MCF 10A (cell line): ENCODE results near the gene POLR3B. TPM values are rescaled to one million over a fixed set of nuclear protein-coding genes. Genes with fewer than 3 reads are reported as not detected.

Experiments
- BruUV-seq: library from RNA; stranded (reverse); fragments of 400-500 nt; replicated peaks from 2 replicates; lab custom pipeline; 2021; lab: Mats Ljungman, UMichigan
- CTCF ChIA-PET: fragments of 300-600 bp; sonication (Branson Sonifier 250); formaldehyde crosslinking; extraction: SDS; loops from one replicate; lab custom pipeline; 2021; ENCODE audit warnings: antibody characterized with exemption, inconsistent platforms; lab: Yijun Ruan, JAX
- POLR2A ChIA-PET: fragments of 300-600, 350-650 bp; sonication (Branson Sonifier 250); formaldehyde crosslinking; extraction: SDS; loops from one replicate; lab custom pipeline; 2020; ENCODE audit warnings: antibody characterized with exemption, inconsistent platforms; lab: Yijun Ruan, JAX
- DNase-seq: peaks from one replicate; pipeline ENCODE4 v3.0.0-alpha.2; 2018; ENCODE audit not compliant: unreplicated experiment
- H3K27ac Mint-ChIP-seq: one replicate; pipeline ENCODE4 v1.8.0; 2022; ENCODE audit warnings: mild to moderate bottlenecking, low read depth, mixed read lengths; ENCODE audit not compliant: unreplicated experiment
- H3K27me3 Mint-ChIP-seq: one replicate; pipeline ENCODE4 v1.8.0; 2022; ENCODE audit warnings: mixed read lengths; ENCODE audit not compliant: insufficient read depth, unreplicated experiment
- H3K36me3 Mint-ChIP-seq: one replicate; pipeline ENCODE4 v1.8.0; 2022; ENCODE audit warnings: mild to moderate bottlenecking, moderate library complexity, mixed read lengths; ENCODE audit not compliant: insufficient read depth, unreplicated experiment
- H3K4me1 Mint-ChIP-seq: one replicate; pipeline ENCODE4 v1.8.0; 2022; ENCODE audit warnings: mixed read lengths; ENCODE audit not compliant: insufficient read depth, unreplicated experiment
- H3K4me3 Mint-ChIP-seq: one replicate; pipeline ENCODE4 v1.8.0; 2022; ENCODE audit warnings: mild to moderate bottlenecking, moderate library complexity, mixed read lengths; ENCODE audit not compliant: unreplicated experiment
- H3K9me3 Mint-ChIP-seq: one replicate; pipeline ENCODE4 v1.8.0; 2022; ENCODE audit warnings: mixed read lengths; ENCODE audit not compliant: unreplicated experiment
- intact Hi-C: fragments of 100-400 bp; cut with micrococcal nuclease; formaldehyde crosslinking; loops from 2 replicates; pipeline ENCODE4 v1.14.1; 2022
- total RNA-seq: library from RNA; stranded (reverse); gene quantifications from 2 replicates; pipeline ENCODE4 v1.2.3, GENCODE V29; 2022
- TF ChIP-seq, protein P1 (sequence below): fragments of 200-600 bp; IDR thresholded peaks from one replicate; pipeline ENCODE4 v1.8.0; 2022; ENCODE audit warnings: antibody characterized with exemption, mild to moderate bottlenecking; ENCODE audit not compliant: unreplicated experiment

Gene POLR3B
- total RNA-seq, 1 experiment from 2014 or later: 15.7 TPM

DNA sequence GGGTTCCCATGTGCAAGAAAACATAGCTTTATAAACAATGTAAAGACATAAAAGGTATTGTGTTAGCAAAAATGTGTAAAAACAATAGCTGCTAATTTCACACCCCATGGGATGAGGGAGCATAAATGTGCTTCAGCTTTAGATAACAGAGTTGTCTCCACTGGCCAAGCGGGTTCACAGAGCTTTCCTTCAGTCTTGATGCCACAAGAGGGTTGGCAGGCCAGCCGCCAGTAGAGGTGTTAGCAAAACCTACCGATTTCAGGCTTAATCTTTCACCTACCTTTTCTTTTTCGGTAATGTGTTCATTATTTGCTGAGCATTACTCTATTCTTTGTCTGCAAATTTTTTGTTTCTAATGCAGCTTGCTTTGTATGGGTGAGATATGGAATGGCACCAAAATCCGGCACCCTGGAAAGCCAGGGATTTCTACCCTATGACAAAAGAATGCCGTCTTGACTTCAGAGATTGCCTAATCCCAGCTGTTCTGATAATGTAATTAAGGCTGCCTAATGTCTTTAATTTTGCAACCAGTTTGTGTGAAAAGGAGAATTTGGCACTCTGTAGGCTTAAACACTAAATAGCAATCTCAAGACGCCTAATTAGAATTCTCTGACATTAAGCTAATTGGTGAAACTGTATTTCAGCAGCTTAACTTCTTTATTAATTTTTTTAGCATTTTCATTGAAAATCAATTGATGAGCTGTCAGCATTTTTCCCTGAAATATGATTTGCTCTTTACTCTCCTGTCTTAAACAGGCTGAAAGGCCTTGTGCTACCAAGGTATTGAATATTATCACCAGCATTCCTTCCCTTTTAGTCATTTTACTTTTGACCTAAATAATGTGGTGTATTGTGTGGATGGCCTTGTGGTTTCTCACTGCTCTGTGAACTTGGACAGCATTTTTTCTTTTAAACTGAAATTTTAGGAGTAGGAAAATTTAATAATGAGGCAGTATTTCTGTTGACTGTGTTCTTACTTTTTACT is 60.7 kb downstream of the POLR3B start:
- peaks cover 17% of the 10 kb centered on the region for H3K4me1 Mint-ChIP-seq
- H3K9me3 Mint-ChIP-seq: no peaks in the 10 kb centered on the region
- intact Hi-C loops: no loop called here
- no peak overlapping the region for H3K4me3 Mint-ChIP-seq
- H3K27me3 Mint-ChIP-seq: no peaks in the 10 kb centered on the region
- peak overlapping the region; percentile 54 for H3K27ac Mint-ChIP-seq
- peak; percentile 40 for DNase-seq
- ChIA-PET CTCF (interaction anchor here (0.6 to 1.9 kb wide), 10 partner anchors 24 to 501 kb away, joined by 3 to 6 read pairs (median 4); partner anchors contain the start of gene POLR3B), POLR2A (interaction anchor here (0.7 to 1.5 kb wide), 6 partner anchors 11 to 191 kb away, joined by 3 to 7 read pairs (median 4); no protein-coding TSS in a partner anchor)
- TF ChIP-seq, protein P1, sequence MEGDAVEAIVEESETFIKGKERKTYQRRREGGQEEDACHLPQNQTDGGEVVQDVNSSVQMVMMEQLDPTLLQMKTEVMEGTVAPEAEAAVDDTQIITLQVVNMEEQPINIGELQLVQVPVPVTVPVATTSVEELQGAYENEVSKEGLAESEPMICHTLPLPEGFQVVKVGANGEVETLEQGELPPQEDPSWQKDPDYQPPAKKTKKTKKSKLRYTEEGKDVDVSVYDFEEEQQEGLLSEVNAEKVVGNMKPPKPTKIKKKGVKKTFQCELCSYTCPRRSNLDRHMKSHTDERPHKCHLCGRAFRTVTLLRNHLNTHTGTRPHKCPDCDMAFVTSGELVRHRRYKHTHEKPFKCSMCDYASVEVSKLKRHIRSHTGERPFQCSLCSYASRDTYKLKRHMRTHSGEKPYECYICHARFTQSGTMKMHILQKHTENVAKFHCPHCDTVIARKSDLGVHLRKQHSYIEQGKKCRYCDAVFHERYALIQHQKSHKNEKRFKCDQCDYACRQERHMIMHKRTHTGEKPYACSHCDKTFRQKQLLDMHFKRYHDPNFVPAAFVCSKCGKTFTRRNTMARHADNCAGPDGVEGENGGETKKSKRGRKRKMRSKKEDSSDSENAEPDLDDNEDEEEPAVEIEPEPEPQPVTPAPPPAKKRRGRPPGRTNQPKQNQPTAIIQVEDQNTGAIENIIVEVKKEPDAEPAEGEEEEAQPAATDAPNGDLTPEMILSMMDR: no peak
- BruUV-seq: no TSS peak
- peaks cover 24% of the 10 kb centered on the region for H3K36me3 Mint-ChIP-seq

DNA sequence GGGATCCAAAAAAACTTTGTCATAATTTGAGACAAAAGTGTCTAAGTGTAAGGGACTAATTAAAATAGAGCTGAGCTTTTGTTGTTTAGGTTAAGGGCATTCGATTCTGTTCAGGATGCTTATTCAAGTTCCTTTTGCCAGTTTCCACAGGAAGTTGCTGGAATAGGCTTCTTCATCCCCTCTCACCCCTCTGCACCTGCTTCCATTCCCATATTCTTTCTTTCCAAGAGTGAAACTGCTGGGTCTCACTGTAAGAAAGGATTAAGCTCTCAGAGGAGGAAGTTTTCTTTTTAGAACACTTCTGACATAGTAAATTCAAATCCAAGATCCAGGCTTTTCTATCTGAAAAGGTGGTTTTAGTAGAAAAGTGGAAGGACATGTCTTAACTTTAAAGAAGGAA is 61.4 kb downstream of the POLR3B start:
- TF ChIP-seq, protein P1: no peak
- ChIA-PET POLR2A (interaction anchor here (0.6 to 1.5 kb wide), 5 partner anchors 11 to 452 kb away, joined by 3 to 7 read pairs (median 3); no protein-coding TSS in a partner anchor), CTCF (interaction anchor here (0.7 to 1.6 kb wide), 6 partner anchors 31 to 501 kb away, joined by 3 to 5 read pairs (median 4); partner anchors contain the start of gene POLR3B)
- Mint-ChIP-seq H3K4me3 (no peak overlapping the region), H3K27ac (peak overlapping the region; percentile 54), H3K27me3 (no peaks in the 10 kb centered on the region), H3K9me3 (no peaks in the 10 kb centered on the region), H3K36me3 (peaks cover 24% of the 10 kb centered on the region), H3K4me1 (peaks cover 17% of the 10 kb centered on the region)
- BruUV-seq: no TSS peak
- intact Hi-C loops: no loop called here
- DNase-seq: no peak

DNA sequence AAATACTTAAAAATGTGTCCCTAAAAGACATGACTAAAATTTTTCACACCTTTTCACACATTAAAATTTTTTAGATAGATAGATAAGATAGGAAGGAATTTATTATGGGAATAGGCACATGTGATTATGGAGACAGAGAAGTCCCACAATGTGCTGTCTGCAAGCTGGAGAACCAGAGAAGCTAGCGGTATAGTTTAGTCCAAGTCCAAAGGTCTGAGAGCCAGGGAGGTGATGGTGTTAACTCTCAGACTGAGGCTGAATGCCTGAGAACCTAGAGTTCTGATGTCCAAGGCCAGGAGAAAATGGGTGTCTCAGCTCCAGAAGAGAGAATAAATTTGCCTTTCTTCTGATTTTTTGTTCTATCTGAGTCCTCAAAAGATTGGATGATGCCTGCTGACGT is 65.7 kb downstream of the POLR3B start:
- H3K9me3 Mint-ChIP-seq: no peaks in the 10 kb centered on the region
- H3K4me3 Mint-ChIP-seq: no peak overlapping the region
- TF ChIP-seq, protein P1: no peak
- H3K4me1 Mint-ChIP-seq: peaks cover 10% of the 10 kb centered on the region
- H3K36me3 Mint-ChIP-seq: peaks cover 9% of the 10 kb centered on the region
- no TSS peak for BruUV-seq
- no peak overlapping the region for H3K27ac Mint-ChIP-seq
- ChIA-PET POLR2A (no interaction called here), CTCF (no interaction called here)
- no peaks in the 10 kb centered on the region for H3K27me3 Mint-ChIP-seq
- intact Hi-C loops: no loop called here
- DNase-seq: no peak

DNA sequence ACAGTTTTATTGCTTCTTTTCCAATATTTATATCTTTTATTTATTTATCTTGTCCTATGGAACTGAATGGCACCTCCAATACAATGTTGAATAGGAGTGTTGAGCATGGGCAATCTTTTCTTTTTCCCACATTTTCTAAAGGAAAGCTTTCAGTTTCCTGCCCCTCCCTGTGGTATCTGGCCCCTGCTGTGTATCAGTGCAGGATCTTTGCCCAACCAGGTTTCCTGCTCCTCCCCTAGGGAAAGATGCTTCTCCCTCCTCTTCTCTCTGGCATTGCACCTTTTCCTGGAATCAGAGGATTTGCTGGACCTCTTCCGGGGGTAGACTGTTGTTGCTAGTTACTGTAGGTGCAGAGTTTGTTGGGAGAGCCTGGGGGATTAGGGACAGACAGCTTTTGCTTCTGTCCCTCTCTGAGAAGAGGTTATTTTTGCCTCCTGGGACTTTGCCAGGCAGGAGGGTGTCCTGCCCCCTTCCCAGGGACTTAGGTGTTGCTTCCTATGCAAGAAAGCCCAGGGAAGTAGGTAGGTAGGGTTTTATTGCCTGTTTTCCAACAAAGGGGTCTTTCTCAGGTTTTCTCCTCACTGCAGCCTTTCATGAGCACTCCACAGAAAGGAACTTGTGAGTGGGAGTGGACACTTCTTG is 67.6 kb downstream of the POLR3B start:
- ChIA-PET POLR2A (no interaction called here), CTCF (interaction anchor here (1.5 kb wide), 1 partner anchor 494 kb away, joined by 5 read pairs; no protein-coding TSS in a partner anchor)
- BruUV-seq: no TSS peak
- intact Hi-C loops: no loop called here
- no peak overlapping the region for H3K4me3 Mint-ChIP-seq
- H3K27ac Mint-ChIP-seq: no peak overlapping the region
- TF ChIP-seq, protein P1: no peak
- peaks cover 14% of the 10 kb centered on the region for H3K36me3 Mint-ChIP-seq
- peaks cover 6% of the 10 kb centered on the region for H3K4me1 Mint-ChIP-seq
- DNase-seq: no peak
- no peaks in the 10 kb centered on the region for H3K27me3 Mint-ChIP-seq
- H3K9me3 Mint-ChIP-seq: no peaks in the 10 kb centered on the region
